HG02885 (cell line): Measurements from ENCODE around the gene GRIK2.
"Not testable (repeated sequence)": the region's sequence is repeated elsewhere in the genome, so short reads cannot be mapped to it uniquely, and the experiment has no call there.

Experiments
- ATAC-seq: cut with Tn5 transposase; IDR thresholded peaks from one replicate; pipeline ENCODE4 v1.9.1; 2021; ENCODE audit warnings: mild to moderate bottlenecking; ENCODE audit not compliant: unreplicated experiment, poor library complexity

GRIK2 gene

DNA sequence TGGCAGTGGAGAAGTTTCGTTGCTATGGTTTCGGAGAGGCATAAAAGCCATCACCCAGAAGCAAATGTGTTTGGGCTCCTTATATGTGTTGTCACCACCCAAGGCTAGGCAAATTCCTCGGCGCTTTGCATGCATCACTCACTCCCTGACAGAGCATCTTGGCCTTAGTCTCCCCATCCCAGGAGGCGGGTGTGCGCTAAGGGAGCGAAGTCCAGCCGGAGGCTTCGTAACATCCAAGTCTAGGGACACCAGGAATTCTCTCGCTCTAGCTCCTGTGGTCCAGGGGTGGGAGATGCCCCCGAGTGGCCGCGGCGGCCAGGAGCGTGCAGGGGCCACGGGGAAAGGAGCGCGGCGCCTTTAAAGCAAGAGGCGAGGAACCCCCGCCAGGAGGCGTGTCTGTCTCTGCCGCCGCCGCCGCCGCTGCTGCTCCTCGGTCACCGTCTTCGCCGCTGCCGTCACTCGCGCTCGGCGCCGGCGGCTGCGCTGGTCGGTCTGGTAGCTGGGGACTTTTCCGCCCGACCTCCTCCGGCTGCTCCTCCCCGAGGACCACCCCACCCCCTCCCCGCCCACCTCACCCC, at the start of gene GRIK2:
GRIK2 (plus strand) TSS at position 458 of the 578 bp plus-strand sequence.
- peak; percentile 87 for ATAC-seq

DNA sequence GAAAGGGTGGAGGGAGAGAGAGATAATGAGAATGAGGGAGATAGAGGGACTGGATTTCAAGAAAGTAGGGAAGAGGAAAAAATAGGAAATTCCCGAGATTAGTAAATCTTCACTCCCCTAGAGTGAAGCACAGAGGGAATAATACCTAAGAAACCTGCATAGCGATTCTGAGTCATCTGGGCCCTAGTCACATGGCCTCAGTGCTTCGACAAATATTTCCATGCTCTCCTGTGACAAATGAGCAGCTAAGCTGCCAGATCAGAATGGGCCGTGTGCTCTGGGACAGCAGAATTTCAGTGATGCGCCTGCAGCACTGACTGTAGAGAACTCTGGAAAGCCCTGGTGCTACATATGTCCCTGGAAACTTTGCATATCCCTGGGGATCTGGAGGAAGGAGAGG, 48.6 kb upstream of the GRIK2 start:
- ATAC-seq: no peak

DNA sequence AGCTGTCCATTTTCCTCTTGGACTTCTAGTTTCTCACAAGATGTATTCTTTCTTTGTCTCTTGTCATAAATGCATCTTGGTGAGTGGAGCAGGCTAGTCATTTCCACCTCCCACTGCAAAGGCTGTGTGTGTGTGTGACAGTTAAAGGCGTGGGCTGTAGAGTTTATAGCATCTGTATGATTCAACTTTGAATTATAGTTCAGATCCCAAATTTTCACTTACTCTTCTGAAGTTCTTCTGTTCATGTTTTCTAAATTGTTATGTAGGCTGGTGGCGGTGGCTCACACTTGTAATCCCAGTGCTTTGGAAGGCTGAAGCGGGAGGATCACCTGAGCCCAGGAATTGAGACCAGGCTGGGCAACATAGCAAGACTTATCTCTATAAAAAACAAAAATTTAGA, 44.7 kb upstream of the GRIK2 start:
- no peak for ATAC-seq

DNA sequence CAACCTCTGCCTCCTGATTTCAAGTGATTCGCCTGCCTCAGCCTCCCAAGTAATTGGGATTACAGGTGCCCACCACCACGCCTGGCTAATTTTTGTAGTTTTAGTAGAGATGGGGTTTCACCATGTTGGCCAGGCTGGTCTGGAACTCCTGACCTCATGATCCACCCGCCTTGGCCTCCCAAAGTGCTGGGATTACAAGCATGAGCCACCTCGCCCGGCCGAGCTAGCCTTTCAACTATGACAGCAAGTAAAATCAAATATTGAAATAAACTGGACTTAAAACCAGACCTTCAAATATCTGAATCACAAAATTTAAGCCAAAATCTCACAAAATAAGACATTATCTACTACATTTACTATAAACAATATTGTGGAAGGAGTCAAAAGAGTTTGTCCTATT, 42.9 kb upstream of the GRIK2 start:
- not testable (repeated sequence) for ATAC-seq

DNA sequence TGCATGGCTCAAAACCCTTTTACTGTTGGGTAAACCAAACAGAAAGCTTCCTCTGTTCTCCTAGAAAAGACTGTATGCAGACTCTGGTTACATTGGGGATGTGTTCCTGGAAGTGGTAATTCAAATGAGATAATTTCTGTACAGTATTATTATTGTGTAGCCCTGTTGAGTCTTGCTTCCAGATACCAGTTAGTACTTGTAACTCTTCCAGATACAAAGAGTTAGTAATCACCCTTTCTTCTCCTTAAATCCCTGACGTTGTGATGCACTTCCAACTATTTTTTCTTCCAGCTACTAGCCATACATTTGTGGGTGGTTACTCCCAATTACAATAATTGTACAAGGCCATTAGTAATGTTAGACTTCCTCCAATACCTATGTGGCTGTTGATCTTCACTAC, 42.3 kb upstream of the GRIK2 start:
- ATAC-seq: no peak

DNA sequence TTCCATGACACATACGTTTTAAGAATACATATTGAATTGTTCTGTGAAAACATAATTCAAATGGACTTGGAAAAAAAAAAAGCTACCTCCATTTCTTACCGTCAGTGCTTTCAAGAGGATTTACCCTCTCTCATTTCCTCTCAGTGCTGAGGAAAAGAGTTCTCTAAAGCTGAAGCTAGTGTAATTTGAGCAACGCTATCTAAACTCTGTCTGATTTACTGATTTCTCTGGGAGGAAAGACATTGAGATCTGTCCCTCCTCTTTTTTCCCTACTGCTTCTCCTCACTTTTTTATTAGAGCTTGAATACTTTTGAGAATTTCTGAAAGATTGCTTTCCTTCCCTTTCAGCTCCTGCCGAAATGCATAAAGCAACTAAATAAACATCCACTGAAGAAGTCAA, 41.2 kb upstream of the GRIK2 start:
- ATAC-seq: no peak

DNA sequence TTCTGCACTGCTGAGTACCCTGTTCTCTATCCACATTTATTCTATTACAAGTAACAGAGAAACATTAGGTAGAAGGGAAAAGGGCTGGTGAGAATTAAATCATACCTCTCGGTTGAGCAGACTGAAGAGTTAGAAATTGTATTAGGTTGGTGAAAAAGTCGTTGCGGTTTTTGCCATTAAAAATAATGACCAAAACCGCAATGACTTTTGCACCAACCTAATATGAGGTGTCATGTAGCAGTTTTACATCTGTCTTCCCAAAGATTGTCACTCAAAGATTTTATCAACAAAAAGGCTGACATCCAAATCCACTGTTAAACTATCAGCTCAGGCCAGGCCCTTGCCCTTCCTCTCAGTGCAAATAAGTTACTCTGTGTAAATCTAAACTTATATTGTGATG, 28.3 kb upstream of the GRIK2 start:
- ATAC-seq: no peak

DNA sequence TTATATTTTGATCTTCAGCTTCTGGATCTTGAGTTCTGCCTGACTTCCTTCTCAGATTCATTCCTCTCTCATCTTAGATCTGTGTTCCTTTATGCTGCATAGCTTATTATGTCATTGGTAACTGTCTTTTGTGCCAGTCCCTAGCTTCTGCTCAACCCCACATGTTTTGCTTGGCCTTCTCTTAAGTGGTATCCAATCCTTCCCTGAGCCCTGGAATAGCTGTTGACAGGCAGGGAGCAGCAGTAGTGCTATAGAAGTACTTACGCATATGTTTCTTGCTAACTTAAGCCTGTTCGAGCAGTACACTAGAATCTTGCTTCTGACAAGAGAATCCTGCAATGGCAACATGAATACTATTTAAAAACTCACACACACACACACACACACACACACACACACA, 13.6 kb upstream of the GRIK2 start:
- ATAC-seq: no peak

DNA sequence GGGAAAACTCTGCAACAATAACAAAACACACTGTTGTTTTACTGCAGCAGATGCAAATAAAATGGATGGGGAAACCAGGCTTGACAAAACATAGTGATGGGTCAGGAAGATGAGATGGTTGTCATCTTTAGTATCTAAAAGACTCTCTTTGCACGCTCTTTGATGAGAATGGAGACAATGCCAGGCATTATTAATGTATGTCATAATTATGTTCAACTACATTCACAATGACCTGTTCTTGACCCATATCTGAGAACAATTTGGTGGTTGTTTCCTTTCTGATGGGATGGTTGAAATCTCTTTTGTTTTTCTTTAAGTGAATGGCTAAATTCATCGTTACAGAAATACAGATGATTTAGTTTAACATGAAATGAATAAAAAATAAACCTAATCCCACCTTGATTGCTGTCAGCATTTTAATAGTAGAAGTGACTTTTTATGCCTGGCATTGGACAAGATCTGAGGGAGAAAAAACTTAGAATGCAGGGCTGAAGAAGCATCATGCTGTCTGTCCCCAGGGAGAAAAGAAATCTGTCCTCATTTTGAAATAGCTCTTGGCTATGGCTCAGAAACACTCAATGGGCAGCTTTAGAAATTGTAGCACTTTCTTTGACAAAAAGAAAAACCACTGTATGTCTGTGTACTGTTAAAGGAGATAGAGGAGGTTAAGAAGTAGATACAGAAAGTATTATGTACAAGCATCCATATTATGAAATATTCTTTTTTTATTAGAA, 12.4 kb upstream of the GRIK2 start:
- no peak for ATAC-seq

DNA sequence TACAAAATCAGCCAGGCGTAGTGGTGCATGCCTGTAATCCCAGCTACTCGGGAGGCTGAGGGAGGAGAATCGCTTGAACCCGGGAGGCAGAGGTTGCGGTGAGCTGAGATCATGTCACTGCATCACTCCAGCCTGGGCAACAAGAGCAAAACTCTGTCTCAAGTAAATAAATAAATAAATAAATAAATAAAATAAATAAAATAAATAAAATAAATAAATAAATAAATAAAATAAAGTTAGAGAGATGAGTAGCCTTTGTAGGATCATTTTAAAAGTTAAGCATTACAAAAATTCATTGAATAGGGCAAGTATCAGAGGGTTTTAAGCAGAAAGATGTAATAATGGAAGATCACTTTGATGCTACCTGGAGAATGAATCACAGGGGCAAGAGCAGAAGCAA, 9.8 kb upstream of the GRIK2 start:
- ATAC-seq: not testable (repeated sequence)

DNA sequence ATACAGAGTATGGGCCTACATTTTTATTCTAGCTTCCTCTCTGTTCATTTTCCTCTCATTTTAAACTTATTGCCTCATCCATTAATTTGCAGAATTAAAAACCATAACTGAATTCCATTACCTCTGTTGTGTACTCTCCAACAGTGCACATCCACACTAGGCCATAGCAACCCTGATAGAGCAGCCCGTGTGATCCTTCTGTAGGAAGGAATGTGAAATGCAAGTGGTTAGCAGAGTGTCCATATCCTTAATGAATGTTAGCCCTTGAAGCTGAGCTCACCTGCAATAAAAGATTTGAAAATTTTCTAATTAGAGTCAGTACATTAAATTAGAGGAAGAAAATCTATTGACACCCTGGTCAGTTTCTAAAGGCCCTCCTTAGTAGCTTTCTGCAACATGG, 6.5 kb upstream of the GRIK2 start:
- no peak for ATAC-seq

DNA sequence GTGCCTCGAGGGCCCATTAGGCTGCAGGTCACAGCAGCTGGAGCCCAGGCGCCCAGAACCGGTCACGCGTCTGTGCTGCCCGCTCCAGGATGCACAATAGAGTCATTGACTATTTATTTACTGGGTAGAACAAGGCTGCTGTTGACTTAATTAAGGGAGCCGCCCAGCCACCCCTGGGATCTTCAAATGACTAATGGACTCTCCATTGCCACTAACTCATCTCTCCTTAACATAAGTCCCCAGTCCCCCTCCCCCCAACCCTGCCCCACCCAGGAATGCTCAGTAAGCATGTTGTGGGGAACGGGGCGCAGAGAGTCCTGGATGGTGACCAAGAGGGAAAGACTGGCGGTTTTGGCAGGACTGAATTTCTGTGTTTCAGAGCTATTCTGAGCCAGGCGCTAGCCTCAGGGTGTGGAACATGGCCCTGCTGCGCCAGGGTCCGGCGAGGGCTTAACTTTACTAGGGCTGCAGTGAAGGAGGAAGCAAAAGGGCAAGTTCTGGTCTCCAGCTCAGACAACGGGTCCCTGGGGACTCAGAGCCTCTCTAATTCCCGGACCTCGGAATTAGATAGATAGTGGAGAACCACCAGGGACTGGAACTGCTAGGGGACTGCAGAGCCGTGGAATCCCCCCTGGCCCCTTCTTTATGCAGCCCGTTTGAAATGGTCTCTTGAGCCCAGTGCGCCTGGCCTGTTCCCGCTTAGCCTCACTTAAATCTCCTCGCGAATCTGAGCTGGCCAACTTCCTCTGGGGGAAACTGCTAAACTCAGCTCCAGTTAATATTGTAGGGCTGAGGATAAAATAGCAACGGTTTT, 1.5 kb upstream of the GRIK2 start:
- no peak for ATAC-seq

DNA sequence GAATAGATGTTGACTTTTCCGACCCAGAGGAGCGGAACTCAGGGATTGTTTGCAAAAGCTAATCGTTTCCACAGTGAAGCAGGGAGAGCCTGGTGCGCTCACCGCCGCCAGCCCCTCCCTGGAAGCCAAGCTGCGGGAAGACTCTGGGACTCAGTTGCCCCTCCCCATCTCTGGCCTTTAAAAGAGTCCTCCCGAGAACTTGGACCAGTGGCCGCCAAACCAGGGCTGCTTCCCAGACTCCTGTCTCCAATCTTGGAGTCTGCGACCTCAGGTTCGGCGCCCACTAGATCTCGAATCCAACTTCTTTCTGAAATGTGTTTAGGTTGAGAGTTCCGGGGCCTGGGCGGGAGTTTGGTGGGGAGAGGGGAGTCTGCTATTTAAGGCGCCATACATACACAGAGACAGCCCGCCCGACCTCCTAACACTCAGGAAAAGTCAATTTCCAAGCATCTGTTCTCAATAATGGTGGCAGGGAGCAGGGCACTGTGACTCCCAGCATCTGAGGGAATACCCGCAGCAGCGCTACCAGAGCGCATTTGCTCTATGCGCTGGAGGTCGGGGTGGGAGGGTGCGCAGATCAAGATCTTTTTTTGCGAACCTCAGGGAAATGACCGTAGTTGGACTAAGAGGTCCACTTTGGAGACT, 800 bp upstream of the GRIK2 start:
- no peak for ATAC-seq

DNA sequence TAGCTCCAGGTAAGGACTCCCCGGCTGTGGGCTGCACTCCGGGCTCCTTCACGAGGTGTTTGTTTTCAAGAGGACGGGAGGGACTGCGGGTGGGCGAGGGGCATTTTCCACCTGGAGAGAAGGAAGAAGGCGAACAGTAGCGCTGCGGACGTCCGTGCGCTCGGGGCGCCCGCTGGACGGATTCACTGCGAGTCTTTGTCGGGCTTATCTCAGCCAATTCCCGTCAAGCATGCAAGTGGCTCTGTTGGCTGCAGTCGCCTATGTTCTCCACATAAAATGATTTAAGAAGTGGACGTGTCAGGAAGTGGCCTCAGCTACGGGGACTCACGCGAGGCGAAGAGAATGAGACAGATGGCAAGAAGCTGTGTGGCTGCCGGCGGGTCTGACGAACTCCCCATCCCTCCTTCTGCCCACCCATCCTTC, 332 bp downstream of the GRIK2 start:
- peak; percentile 9 for ATAC-seq

DNA sequence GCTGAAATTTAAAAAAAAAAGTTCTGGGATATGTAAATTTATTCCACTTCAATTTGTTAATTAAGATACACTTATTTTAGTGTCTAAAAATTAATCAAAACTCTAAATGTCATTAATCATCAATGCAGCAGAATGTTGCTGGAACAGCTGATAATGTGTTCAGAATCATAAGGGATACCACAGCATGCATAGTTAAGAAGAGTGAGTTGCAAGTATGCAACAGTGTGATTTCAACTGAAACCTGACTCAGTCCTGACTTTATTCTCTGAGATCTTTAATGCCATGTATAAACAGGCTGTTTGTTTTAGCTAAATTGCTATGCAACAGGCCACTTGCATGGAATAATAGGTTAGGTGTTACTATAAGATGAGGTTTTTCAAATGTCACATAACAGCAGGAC, 1.4 kb downstream of the GRIK2 start:
- ATAC-seq: no peak

DNA sequence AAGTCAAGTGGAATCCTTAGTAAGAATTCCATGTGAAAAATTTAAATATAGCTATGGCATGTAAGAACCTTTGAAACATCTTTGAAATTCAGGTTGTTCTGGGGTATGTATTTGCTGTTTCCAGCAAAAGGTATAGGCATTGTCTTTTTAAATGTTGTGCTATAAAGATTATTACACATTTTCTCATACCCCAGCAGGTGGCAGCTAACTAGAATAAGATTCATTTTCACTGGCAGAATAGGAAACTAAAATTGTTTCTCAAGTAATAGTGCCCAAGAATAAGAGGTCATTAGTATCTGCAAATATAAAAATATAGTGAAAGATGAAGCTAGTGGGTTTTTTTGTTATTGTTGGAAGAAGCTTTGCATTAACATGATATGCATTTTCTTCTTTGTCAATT, 1.8 kb downstream of the GRIK2 start:
- no peak for ATAC-seq

DNA sequence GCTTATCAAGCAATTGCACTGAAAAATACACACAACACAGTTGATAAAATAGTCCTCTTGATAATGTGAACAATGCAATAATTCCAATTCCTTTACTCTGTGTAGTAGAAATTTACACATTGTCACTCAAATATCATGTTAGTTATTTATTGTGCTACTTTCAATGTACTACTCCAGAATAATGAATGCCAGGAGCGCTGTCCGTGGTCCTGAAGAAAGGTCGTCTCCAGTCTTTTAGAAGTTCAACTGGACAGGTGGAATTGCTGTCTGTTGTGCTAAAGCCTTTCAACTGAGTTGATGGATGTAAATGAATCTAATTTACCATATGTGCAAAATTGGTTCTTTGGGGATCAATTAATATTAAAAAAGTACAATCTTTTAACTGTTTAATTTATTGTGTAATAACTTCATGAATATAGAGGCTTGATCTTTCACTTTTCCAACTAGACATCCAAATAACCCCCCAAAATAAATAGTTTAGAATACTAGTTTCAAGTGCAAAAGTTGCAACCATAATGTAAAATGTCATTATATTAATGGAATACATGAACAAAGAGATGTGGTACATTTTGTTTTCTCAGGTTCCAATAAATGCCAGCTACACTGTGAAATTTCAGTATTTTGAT, 3.2 kb downstream of the GRIK2 start:
- peak; percentile 27 for ATAC-seq

DNA sequence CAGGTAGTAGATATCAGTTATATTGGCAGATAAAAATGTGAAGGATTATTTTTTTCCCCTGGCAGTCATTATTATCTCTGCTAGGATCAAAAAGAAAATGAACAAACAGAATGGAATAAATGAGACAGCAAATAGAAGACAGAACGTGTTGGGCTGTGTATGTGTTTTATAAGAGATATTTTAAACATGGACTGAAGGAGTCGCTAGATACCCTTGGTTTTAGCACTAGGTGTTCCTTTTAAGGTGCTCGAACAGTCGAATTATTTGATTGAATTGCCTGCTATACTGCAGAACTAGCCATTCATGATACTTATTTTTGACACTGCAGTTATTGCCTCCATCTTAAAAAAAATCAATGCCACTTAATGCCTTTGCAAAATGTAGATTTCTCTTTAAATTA, 3.7 kb downstream of the GRIK2 start:
- ATAC-seq: no peak

DNA sequence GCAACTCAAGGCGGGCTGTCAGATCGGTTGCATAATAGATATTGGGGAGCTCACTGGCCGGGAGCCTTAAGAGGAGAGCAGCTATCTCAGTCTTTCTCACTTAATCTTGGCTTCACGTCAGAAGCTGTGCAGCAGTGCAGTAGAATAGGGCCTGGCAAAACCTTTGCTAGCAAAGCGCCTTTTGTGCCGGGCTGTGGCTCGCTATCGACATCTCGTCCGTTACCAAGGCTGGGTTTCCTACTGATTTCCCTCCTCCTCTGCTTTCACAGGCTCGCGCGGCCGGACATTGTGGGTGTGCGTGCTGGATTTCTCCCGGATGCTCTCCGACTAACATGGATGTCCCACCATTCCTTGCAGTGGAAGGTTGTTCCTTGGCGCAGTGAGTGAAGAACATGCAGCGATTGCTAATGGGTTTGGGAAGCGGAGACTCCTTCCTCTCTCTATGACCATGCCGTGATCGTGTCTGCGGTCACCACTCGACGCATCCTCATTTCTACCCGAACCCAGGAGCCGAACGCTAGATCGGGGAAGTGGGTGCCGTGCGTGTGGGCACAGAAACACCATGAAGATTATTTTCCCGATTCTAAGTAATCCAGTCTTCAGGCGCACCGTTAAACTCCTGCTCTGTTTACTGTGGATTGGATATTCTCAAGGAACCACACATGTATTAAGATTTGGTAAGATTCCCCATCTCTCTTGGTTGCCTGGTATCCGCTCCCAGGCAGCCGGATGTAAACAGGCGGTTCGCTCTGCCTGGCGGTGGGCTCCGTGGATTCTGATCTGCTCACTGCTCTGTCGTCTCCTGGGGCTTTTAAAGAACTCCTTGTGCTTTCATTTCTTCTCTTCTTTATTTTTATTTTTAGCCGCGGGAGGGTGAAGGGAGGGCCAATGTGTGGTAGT, 5.5 kb downstream of the GRIK2 start:
- no peak for ATAC-seq
